Panc1 (cell line): Measurements from ENCODE around the gene DARS2. TPM values are rescaled to one million over a fixed set of nuclear protein-coding genes. Genes with fewer than 3 reads are reported as not detected.

ENCODE experiments used
- total RNA-seq: library from RNA; stranded (reverse); gene quantifications from one replicate; pipeline ENCODE4 v1.2.1, GENCODE V29; 2021; ENCODE audit not compliant: unreplicated experiment

Gene DARS2
- total RNA-seq, 1 experiment from 2014 or later, result 28.8 TPM

Other genes starting within 250 kb of the DARS2 start
- not detected for gene SLC9C2, start 221.6 kb upstream of the DARS2 start, total RNA-seq
- not detected for gene TEX50, start 189.3 kb upstream of the DARS2 start, total RNA-seq
- gene ANKRD45, start 154.8 kb upstream of the DARS2 start, total RNA-seq, result not detected
- 11.4 TPM for gene KLHL20, start 109.7 kb upstream of the DARS2 start, total RNA-seq
- gene CENPL, start 210 bp downstream of the DARS2 start, total RNA-seq, result 28.7 TPM
- 236 TPM for gene GAS5, start 43.3 kb downstream of the DARS2 start, total RNA-seq
- gene ZBTB37, start 43.7 kb downstream of the DARS2 start, total RNA-seq, result 11.6 TPM
- gene SERPINC1, start 92.7 kb downstream of the DARS2 start, total RNA-seq, result 0.64 TPM
- 21.4 TPM for gene RC3H1, start 197.7 kb downstream of the DARS2 start, total RNA-seq